K562 (cell line): Measurements from ENCODE around the gene MYO1F. TPM values are rescaled to one million over a fixed set of nuclear protein-coding genes. Genes with fewer than 3 reads are reported as not detected.

Experiments used
- GTF2A2 ChIP-seq: IDR thresholded peaks from 2 replicates; pipeline ENCODE4 v1.6.1; 2016; ENCODE audit warnings: mild to moderate bottlenecking, missing genetic modification characterization, missing compliant biosample characterization
- HDAC8 ChIP-seq: fragments of 450-650 bp; IDR thresholded peaks from 2 replicates; pipeline ENCODE4 v1.6.1; 2016; ENCODE audit warnings: mild to moderate bottlenecking, missing genetic modification characterization, moderate library complexity, missing compliant biosample characterization
- LEF1 ChIP-seq: fragments of 450-650 bp; IDR thresholded peaks from 2 replicates; pipeline ENCODE4 v1.6.1; 2016; ENCODE audit warnings: mild to moderate bottlenecking
- NFRKB ChIP-seq: fragments of 450-650 bp; IDR thresholded peaks from 2 replicates; pipeline ENCODE4 v1.6.1; 2016; ENCODE audit warnings: low read depth
- NONO ChIP-seq, 2 experiments: fragments of 200-400 bp in 1 of 2; fragments of 450-650 bp in 1 of 2; formaldehyde crosslinking in 1 of 2; IDR thresholded peaks; 2 replicates each; pipeline ENCODE4 v1.6.1; 2017; ENCODE audit warnings: low read depth in 2 of 2, mild to moderate bottlenecking in 2 of 2, moderate library complexity in 2 of 2, low read length in 1 of 2
- U2AF1 ChIP-seq: fragments of 200-400 bp; formaldehyde crosslinking; optimal IDR thresholded peaks from 2 replicates; pipeline ENCODE3; 2017; ENCODE audit warnings: mild to moderate bottlenecking, low read depth, low read length, moderate library complexity
- ZNF197 ChIP-seq: fragments of 200-800 bp; sonication (Bioruptor generic); IDR thresholded peaks from 2 replicates; pipeline ENCODE4 v1.6.1; 2016; ENCODE audit warnings: low read depth, missing genetic modification characterization, missing compliant biosample characterization
- polyA plus RNA-seq, 8 experiments: library from polyadenylated mRNA; depleted of rRNA in 4 of 8; stranded (reverse) in 5 of 8; unstranded in 3 of 8; fragments of >200 nt; fragmentation: Nextera tagmentation in 2 of 8; fragmentation: Illumina TruSeq in 1 of 8; extraction: Ambion mirVana in 2 of 8; extraction: Trizol in 1 of 8; gene quantifications; 2 replicates each; pipeline versions ENCODE4 v1.2.1 to v1.2.3, GENCODE V29; 2011 to 2014; ENCODE audit warnings: inconsistent platforms in 1 of 8, missing spikeins in 1 of 8
- total RNA-seq, 7 experiments: library from RNA; depleted of rRNA in 6 of 7; stranded (reverse); fragments of >200 nt in 6 of 7; fragmentation: Illumina TruSeq in 2 of 7; extraction: Trizol in 2 of 7; gene quantifications; 2 replicates each; pipeline versions ENCODE4 v1.2.1 to v1.2.3, GENCODE V29; 2011 to 2021; ENCODE audit warnings: low replicate concordance in 1 of 7
- TF ChIP-seq, protein P1 (sequence below): IDR thresholded peaks from 2 replicates; pipeline ENCODE4 v1.6.1; 2012; ENCODE audit warnings: low read depth, low read length, improper control_type of control experiment, borderline replicate concordance
- TF ChIP-seq, protein P2 (sequence below): fragments of 250-450 bp; sonication (Bioruptor Pico); IDR thresholded peaks from 2 replicates; pipeline ENCODE4 v1.4.0; 2020; ENCODE audit warnings: mild to moderate bottlenecking, moderate library complexity
- TF ChIP-seq, protein P3 (sequence below): sonication (generic); formaldehyde crosslinking; IDR thresholded peaks from 2 replicates; pipeline ENCODE4 v1.8.1; 2023; ENCODE audit warnings: mild to moderate bottlenecking, missing genetic modification reagents
- TF ChIP-seq, protein P4 (sequence below): sonication (generic); formaldehyde crosslinking; IDR thresholded peaks from 2 replicates; pipeline ENCODE4 v1.8.0; 2022; ENCODE audit warnings: mild to moderate bottlenecking, missing genetic modification reagents
- TF ChIP-seq, protein P5 (sequence below): fragments of 250-450 bp; sonication (Bioruptor Pico); IDR thresholded peaks from 2 replicates; pipeline ENCODE4 v1.8.0; 2021; ENCODE audit warnings: borderline replicate concordance, mild to moderate bottlenecking, moderate library complexity; ENCODE audit not compliant: poor library complexity, severe bottlenecking
- TF ChIP-seq, protein P6 (sequence below): fragments of 250-450 bp; sonication (Bioruptor Pico); IDR thresholded peaks from 2 replicates; pipeline ENCODE4 v1.6.1; 2021; ENCODE audit warnings: mild to moderate bottlenecking
- TF ChIP-seq, protein P7 (sequence below): fragments of 450-650 bp; IDR thresholded peaks from 2 replicates; pipeline ENCODE4 v1.6.1; 2016; ENCODE audit warnings: low read depth, mild to moderate bottlenecking, moderate library complexity

MYO1F gene
- total and polyA plus RNA-seq, 9 of the 15 experiments (the other 6 are each of a cell fraction or from before 2014, with no cell fraction given) = 0.78 to 9.4 (median 4.3) TPM

DNA sequence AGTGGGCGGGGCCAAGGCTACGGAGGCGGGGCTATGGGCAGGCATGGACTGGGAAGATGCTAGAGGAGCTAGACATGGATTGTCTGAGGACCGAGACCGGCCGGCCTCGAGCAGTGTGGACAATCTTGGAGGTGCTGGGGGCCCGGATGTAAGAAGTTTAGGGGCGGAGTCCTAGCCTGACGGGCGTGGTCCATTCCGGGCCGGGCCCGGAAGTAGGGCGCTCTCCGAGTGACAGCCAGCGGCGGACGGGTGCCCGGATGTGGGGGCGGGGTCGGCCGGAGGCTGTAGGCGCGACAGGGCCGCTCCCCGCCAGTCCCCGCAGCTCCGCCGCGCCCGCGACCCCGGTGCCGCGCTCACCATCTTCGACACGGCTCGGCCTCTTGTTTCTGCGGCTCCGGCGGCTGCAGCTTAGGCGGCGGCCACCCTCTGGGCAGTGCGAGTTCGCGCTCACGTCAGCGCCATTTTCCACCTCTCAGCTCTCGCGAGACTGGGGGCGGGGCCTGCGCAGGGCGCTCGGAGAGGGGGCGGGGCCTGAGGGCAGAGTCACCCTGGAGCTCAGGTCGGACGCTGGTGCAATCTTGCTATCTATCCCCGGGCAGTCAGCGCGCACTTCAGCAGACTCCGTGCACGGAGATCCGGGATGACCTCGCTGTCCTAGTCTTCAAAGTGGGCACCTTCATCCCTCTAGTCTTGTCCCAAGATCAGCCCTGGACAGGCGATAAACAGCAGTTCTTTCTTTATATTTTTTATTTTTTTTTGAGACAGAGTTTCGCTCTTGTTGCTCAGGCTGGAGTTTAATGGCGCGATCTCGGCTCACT, 63.3 kb downstream of the MYO1F start, which contains the start of gene ZNF414 (continued):
- TF ChIP-seq, protein P1, sequence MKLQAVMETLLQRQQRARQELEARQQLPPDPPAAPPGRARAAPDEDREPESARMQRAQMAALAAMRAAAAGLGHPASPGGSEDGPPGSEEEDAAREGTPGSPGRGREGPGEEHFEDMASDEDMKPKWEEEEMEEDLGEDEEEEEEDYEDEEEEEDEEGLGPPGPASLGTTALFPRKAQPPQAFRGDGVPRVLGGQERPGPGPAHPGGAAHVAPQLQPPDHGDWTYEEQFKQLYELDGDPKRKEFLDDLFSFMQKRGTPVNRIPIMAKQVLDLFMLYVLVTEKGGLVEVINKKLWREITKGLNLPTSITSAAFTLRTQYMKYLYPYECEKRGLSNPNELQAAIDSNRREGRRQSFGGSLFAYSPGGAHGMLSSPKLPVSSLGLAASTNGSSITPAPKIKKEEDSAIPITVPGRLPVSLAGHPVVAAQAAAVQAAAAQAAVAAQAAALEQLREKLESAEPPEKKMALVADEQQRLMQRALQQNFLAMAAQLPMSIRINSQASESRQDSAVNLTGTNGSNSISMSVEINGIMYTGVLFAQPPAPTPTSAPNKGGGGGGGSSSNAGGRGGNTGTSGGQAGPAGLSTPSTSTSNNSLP = no peak
- peak in 1 of 2 experiments; percentile 45; a peak in 2 of 4 replicates for TF ChIP-seq NONO (IDR thresholded peaks at IDR 0.05; ENCODE audit: low read depth in 2 of 2, low read length in 1 of 2)
- no peak for TF ChIP-seq HDAC8 (tag)
- no peak for TF ChIP-seq GTF2A2 (tag)
- TF ChIP-seq, protein P2, sequence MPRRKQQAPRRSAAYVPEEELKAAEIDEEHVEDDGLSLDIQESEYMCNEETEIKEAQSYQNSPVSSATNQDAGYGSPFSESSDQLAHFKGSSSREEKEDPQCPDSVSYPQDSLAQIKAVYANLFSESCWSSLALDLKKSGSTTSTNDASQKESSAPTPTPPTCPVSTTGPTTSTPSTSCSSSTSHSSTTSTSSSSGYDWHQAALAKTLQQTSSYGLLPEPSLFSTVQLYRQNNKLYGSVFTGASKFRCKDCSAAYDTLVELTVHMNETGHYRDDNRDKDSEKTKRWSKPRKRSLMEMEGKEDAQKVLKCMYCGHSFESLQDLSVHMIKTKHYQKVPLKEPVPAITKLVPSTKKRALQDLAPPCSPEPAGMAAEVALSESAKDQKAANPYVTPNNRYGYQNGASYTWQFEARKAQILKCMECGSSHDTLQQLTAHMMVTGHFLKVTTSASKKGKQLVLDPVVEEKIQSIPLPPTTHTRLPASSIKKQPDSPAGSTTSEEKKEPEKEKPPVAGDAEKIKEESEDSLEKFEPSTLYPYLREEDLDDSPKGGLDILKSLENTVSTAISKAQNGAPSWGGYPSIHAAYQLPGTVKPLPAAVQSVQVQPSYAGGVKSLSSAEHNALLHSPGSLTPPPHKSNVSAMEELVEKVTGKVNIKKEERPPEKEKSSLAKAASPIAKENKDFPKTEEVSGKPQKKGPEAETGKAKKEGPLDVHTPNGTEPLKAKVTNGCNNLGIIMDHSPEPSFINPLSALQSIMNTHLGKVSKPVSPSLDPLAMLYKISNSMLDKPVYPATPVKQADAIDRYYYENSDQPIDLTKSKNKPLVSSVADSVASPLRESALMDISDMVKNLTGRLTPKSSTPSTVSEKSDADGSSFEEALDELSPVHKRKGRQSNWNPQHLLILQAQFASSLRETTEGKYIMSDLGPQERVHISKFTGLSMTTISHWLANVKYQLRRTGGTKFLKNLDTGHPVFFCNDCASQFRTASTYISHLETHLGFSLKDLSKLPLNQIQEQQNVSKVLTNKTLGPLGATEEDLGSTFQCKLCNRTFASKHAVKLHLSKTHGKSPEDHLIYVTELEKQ = no peak
- TF ChIP-seq ZNF197 (CRISPR knock-in tag) = 0 out of 2 replicates have a peak, but pooled peaks have one; percentile 64
- TF ChIP-seq, protein P3, sequence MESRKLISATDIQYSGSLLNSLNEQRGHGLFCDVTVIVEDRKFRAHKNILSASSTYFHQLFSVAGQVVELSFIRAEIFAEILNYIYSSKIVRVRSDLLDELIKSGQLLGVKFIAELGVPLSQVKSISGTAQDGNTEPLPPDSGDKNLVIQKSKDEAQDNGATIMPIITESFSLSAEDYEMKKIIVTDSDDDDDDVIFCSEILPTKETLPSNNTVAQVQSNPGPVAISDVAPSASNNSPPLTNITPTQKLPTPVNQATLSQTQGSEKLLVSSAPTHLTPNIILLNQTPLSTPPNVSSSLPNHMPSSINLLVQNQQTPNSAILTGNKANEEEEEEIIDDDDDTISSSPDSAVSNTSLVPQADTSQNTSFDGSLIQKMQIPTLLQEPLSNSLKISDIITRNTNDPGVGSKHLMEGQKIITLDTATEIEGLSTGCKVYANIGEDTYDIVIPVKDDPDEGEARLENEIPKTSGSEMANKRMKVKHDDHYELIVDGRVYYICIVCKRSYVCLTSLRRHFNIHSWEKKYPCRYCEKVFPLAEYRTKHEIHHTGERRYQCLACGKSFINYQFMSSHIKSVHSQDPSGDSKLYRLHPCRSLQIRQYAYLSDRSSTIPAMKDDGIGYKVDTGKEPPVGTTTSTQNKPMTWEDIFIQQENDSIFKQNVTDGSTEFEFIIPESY (CRISPR knock-in tag) = no peak; the same call in 1 of the 2 replicates
- TF ChIP-seq, protein P4, sequence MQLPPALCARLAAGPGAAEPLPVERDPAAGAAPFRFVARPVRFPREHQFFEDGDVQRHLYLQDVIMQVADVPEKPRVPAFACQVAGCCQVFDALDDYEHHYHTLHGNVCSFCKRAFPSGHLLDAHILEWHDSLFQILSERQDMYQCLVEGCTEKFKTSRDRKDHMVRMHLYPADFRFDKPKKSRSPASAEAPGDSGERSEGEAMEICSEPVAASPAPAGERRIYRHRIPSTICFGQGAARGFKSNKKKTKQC (CRISPR knock-in tag) = 0 out of 2 replicates have a peak, but pooled peaks have one; percentile 40
- TF ChIP-seq, protein P5, sequence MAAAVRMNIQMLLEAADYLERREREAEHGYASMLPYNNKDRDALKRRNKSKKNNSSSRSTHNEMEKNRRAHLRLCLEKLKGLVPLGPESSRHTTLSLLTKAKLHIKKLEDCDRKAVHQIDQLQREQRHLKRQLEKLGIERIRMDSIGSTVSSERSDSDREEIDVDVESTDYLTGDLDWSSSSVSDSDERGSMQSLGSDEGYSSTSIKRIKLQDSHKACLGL (CRISPR knock-in tag) = no peak
- TF ChIP-seq U2AF1 = no peak
- TF ChIP-seq, protein P6, sequence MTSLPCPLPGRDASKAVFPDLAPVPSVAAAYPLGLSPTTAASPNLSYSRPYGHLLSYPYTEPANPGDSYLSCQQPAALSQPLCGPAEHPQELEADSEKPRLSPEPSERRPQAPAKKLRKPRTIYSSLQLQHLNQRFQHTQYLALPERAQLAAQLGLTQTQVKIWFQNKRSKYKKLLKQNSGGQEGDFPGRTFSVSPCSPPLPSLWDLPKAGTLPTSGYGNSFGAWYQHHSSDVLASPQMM (CRISPR knock-in tag) = no peak
- TF ChIP-seq, protein P7, sequence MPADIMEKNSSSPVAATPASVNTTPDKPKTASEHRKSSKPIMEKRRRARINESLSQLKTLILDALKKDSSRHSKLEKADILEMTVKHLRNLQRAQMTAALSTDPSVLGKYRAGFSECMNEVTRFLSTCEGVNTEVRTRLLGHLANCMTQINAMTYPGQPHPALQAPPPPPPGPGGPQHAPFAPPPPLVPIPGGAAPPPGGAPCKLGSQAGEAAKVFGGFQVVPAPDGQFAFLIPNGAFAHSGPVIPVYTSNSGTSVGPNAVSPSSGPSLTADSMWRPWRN = 0 out of 2 replicates have a peak, but pooled peaks have one; percentile 34
- peak; percentile 84; the same call in 1 of the 2 replicates for TF ChIP-seq NFRKB
- peak; percentile 52; the same call in 1 of the 2 replicates for TF ChIP-seq LEF1
